ENCODE data around the gene SLC5A2.

DNA sequence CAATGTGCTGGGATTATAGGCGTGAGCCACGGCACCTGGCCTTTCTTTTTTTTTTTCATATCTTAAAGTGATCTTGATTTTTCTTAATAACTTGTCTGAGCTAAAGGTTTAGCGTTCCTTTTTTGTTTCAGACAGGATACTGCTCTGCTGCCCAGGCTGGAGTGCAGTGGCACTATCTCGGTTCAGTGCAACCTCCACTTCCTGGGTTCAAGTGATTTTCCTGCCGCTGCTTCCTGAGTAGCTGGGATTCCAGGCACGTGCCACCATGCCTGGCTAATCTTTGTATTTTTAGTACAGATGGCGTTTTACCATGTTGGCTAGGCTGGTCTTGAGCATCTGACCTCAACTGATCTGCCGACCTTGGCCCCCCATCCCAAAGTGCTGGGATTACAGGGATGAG lies 21.2 kb downstream of the SLC5A2 start:
- TF ChIP-seq, protein P1, sequence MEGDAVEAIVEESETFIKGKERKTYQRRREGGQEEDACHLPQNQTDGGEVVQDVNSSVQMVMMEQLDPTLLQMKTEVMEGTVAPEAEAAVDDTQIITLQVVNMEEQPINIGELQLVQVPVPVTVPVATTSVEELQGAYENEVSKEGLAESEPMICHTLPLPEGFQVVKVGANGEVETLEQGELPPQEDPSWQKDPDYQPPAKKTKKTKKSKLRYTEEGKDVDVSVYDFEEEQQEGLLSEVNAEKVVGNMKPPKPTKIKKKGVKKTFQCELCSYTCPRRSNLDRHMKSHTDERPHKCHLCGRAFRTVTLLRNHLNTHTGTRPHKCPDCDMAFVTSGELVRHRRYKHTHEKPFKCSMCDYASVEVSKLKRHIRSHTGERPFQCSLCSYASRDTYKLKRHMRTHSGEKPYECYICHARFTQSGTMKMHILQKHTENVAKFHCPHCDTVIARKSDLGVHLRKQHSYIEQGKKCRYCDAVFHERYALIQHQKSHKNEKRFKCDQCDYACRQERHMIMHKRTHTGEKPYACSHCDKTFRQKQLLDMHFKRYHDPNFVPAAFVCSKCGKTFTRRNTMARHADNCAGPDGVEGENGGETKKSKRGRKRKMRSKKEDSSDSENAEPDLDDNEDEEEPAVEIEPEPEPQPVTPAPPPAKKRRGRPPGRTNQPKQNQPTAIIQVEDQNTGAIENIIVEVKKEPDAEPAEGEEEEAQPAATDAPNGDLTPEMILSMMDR (IDR thresholded peaks at IDR 0.05), result no peak
- TF ChIP-seq POLR2A (IDR thresholded peaks at IDR 0.05), result no peak
- no peak for TF ChIP-seq POLR2AphosphoS5 (IDR thresholded peaks at IDR 0.05)
